Measurements from ENCODE around the gene ALG1L2.
"Not testable (repeated sequence)": the region's sequence is repeated elsewhere in the genome, so short reads cannot be mapped to it uniquely, and the experiment has no call there.

Gene ALG1L2

GRCh38 chr3:130097096-130097495 is 15.5 kb downstream of the ALG1L2 start:
- not testable (repeated sequence) for H3K9me3 ChIP-seq (ENCODE audit: control insufficient read depth, insufficient read depth, low read length); H3K4me1 ChIP-seq (ENCODE audit: control insufficient read depth, insufficient read depth, low read length); H3K27me3 ChIP-seq (ENCODE audit: control insufficient read depth, insufficient read depth, low read length); H3K4me3 ChIP-seq (ENCODE audit: low read depth, low read length); H3K36me3 ChIP-seq (ENCODE audit: control insufficient read depth, insufficient read depth, low read length); H3K9ac ChIP-seq (ENCODE audit: low read depth, low read length)

- not testable (repeated sequence) for H3K36me3 ChIP-seq (ENCODE audit: control insufficient read depth, insufficient read depth, low read length); H3K9ac ChIP-seq (ENCODE audit: low read depth, low read length); H3K27me3 ChIP-seq (ENCODE audit: control insufficient read depth, insufficient read depth, low read length); H3K9me3 ChIP-seq (ENCODE audit: control insufficient read depth, insufficient read depth, low read length); H3K4me3 ChIP-seq (ENCODE audit: low read depth, low read length); H3K4me1 ChIP-seq (ENCODE audit: control insufficient read depth, insufficient read depth, low read length)
Observed at GRCh38 chr3:130097690-130098638, 16.3 kb downstream of the ALG1L2 start.

- not testable (repeated sequence) for H3K4me1 ChIP-seq (ENCODE audit: control insufficient read depth, insufficient read depth, low read length); H3K27me3 ChIP-seq (ENCODE audit: control insufficient read depth, insufficient read depth, low read length); H3K9ac ChIP-seq (ENCODE audit: low read depth, low read length)
Observed at GRCh38 chr3:130098639-130099385, 17.2 kb downstream of the ALG1L2 start.

GRCh38 chr3:130102545-130102944 is 20.9 kb downstream of the ALG1L2 start:
- H3K36me3 ChIP-seq (ENCODE audit: control insufficient read depth, insufficient read depth, low read length); H3K9ac ChIP-seq (ENCODE audit: low read depth, low read length); H3K9me3 ChIP-seq (ENCODE audit: control insufficient read depth, insufficient read depth, low read length); H3K4me1 ChIP-seq (ENCODE audit: control insufficient read depth, insufficient read depth, low read length); H3K4me3 ChIP-seq (ENCODE audit: low read depth, low read length); H3K27me3 ChIP-seq (ENCODE audit: control insufficient read depth, insufficient read depth, low read length): not testable (repeated sequence)

More at GRCh38 chr3:130098639-130099385, 17.2 kb downstream of the ALG1L2 start:
- H3K4me3 ChIP-seq (ENCODE audit: low read depth, low read length); H3K36me3 ChIP-seq (ENCODE audit: control insufficient read depth, insufficient read depth, low read length); H3K9me3 ChIP-seq (ENCODE audit: control insufficient read depth, insufficient read depth, low read length): not testable (repeated sequence)

- not testable (repeated sequence) for H3K4me1 ChIP-seq (ENCODE audit: control insufficient read depth, insufficient read depth, low read length); H3K9ac ChIP-seq (ENCODE audit: low read depth, low read length); H3K4me3 ChIP-seq (ENCODE audit: low read depth, low read length)
Observed at GRCh38 chr3:130104191-130104590, 22.6 kb downstream of the ALG1L2 start.

GRCh38 chr3:130107333-130107995 is 25.8 kb downstream of the ALG1L2 start:
- not testable (repeated sequence) for H3K9me3 ChIP-seq (ENCODE audit: control insufficient read depth, insufficient read depth, low read length); H3K27me3 ChIP-seq (ENCODE audit: control insufficient read depth, insufficient read depth, low read length); H3K9ac ChIP-seq (ENCODE audit: low read depth, low read length); H3K36me3 ChIP-seq (ENCODE audit: control insufficient read depth, insufficient read depth, low read length); H3K4me1 ChIP-seq (ENCODE audit: control insufficient read depth, insufficient read depth, low read length); H3K4me3 ChIP-seq (ENCODE audit: low read depth, low read length)

More at GRCh38 chr3:130104191-130104590, 22.6 kb downstream of the ALG1L2 start:
- not testable (repeated sequence) for H3K27me3 ChIP-seq (ENCODE audit: control insufficient read depth, insufficient read depth, low read length); H3K36me3 ChIP-seq (ENCODE audit: control insufficient read depth, insufficient read depth, low read length); H3K9me3 ChIP-seq (ENCODE audit: control insufficient read depth, insufficient read depth, low read length)

GRCh38 chr3:130108836-130109585 is 27.4 kb downstream of the ALG1L2 start:
- H3K4me3 ChIP-seq (ENCODE audit: low read depth, low read length); H3K4me1 ChIP-seq (ENCODE audit: control insufficient read depth, insufficient read depth, low read length); H3K9me3 ChIP-seq (ENCODE audit: control insufficient read depth, insufficient read depth, low read length); H3K36me3 ChIP-seq (ENCODE audit: control insufficient read depth, insufficient read depth, low read length); H3K27me3 ChIP-seq (ENCODE audit: control insufficient read depth, insufficient read depth, low read length); H3K9ac ChIP-seq (ENCODE audit: low read depth, low read length): not testable (repeated sequence)

- H3K36me3 ChIP-seq (ENCODE audit: control insufficient read depth, insufficient read depth, low read length); H3K9me3 ChIP-seq (ENCODE audit: control insufficient read depth, insufficient read depth, low read length): not testable (repeated sequence)
- peak overlapping the region; percentile 77 for H3K4me3 ChIP-seq (ENCODE audit: low read depth, low read length)
Observed at GRCh38 chr3:130110386-130111169, 28.9 kb downstream of the ALG1L2 start.

GRCh38 chr3:130111185-130111864 is 29.7 kb downstream of the ALG1L2 start:
- no peaks in the 10 kb centered on the region for H3K4me1 ChIP-seq (ENCODE audit: control insufficient read depth, insufficient read depth, low read length)
- peak overlapping the region; percentile 77 for H3K4me3 ChIP-seq (ENCODE audit: low read depth, low read length)
- H3K9ac ChIP-seq (ENCODE audit: low read depth, low read length), result no peak overlapping the region
- H3K27me3 ChIP-seq (ENCODE audit: control insufficient read depth, insufficient read depth, low read length), result no peaks in the 10 kb centered on the region
- H3K9me3 ChIP-seq (ENCODE audit: control insufficient read depth, insufficient read depth, low read length), result no peaks in the 10 kb centered on the region
- no peaks in the 10 kb centered on the region for H3K36me3 ChIP-seq (ENCODE audit: control insufficient read depth, insufficient read depth, low read length)

More at GRCh38 chr3:130110386-130111169, 28.9 kb downstream of the ALG1L2 start:
- H3K4me1 ChIP-seq (ENCODE audit: control insufficient read depth, insufficient read depth, low read length); H3K9ac ChIP-seq (ENCODE audit: low read depth, low read length); H3K27me3 ChIP-seq (ENCODE audit: control insufficient read depth, insufficient read depth, low read length): not testable (repeated sequence)

GRCh38 chr3:130111865-130112747 is 30.5 kb downstream of the ALG1L2 start:
- H3K9me3 ChIP-seq (ENCODE audit: control insufficient read depth, insufficient read depth, low read length); H3K36me3 ChIP-seq (ENCODE audit: control insufficient read depth, insufficient read depth, low read length); H3K9ac ChIP-seq (ENCODE audit: low read depth, low read length); H3K4me1 ChIP-seq (ENCODE audit: control insufficient read depth, insufficient read depth, low read length); H3K27me3 ChIP-seq (ENCODE audit: control insufficient read depth, insufficient read depth, low read length): not testable (repeated sequence)
- H3K4me3 ChIP-seq (ENCODE audit: low read depth, low read length), result peak overlapping the region; percentile 83
